H1 (cell line): ENCODE results near the gene MARCHF3. TPM values are rescaled to one million over a fixed set of nuclear protein-coding genes. Genes with fewer than 3 reads are reported as not detected.

Experiments used
- CTCF ChIA-PET: fragments of 300-600 bp; sonication (Branson Sonifier 250); formaldehyde crosslinking; loops from one replicate; lab custom pipeline; 2021; ENCODE audit not compliant: partially characterized antibody; lab: Charles Lee
- POLR2A ChIA-PET: fragments of 300-600 bp; sonication (Branson Sonifier 250); formaldehyde crosslinking; loops from one replicate; lab custom pipeline; 2021; ENCODE audit warnings: inconsistent platforms; ENCODE audit not compliant: partially characterized antibody; lab: Charles Lee
- DNase-seq, 2 experiments: peaks; one replicate each; pipeline versions ENCODE4 v3.0.0 to v3.0.0-alpha.2; 2010 to 2022; ENCODE audit warnings: low spot score in 2 of 2, low read depth in 1 of 2, mixed read lengths in 1 of 2
- FAIRE-seq: peaks from 2 replicates; lab custom pipeline; 2011; peaks lifted over from hg19 to GRCh38; lab: Jason Lieb, UNC
- H2AFZ ChIP-seq: 2 replicates; pipeline ENCODE4 v1.8.1; 2012; ENCODE audit warnings: low read length, inconsistent platforms
- H2AK5ac ChIP-seq: 2 replicates; pipeline ENCODE4 v1.6.1; 2013; ENCODE audit warnings: low read depth, low read length
- H2BK120ac ChIP-seq: replicated peaks from 2 replicates; pipeline ENCODE3; 2013; ENCODE audit warnings: low read depth, low read length, inconsistent platforms
- H2BK12ac ChIP-seq: 2 replicates; pipeline ENCODE4 v1.6.1; 2013; ENCODE audit warnings: low read depth, low read length
- H2BK15ac ChIP-seq: 2 replicates; pipeline ENCODE4 v1.6.1; 2013; ENCODE audit warnings: low read length
- H2BK20ac ChIP-seq: 2 replicates; pipeline ENCODE4 v1.6.1; 2013; ENCODE audit warnings: low read length
- H2BK5ac ChIP-seq: 2 replicates; pipeline ENCODE4 v1.6.1; 2013; ENCODE audit warnings: low read depth, low read length
- H3K14ac ChIP-seq: 2 replicates; pipeline ENCODE4 v1.6.1; 2013; ENCODE audit warnings: inconsistent platforms; ENCODE audit not compliant: insufficient read length
- H3K18ac ChIP-seq: 2 replicates; pipeline ENCODE4 v1.6.1; 2013; ENCODE audit warnings: low read length; ENCODE audit errors: extremely low read depth
- H3K23ac ChIP-seq: 2 replicates; pipeline ENCODE4 v1.6.1; 2013; ENCODE audit warnings: inconsistent platforms; ENCODE audit not compliant: insufficient read length
- H3K23me2 ChIP-seq: 2 replicates; pipeline ENCODE4 v1.6.1; 2013; ENCODE audit warnings: low read depth, low read length
- H3K27ac ChIP-seq: 2 replicates; pipeline ENCODE4 v1.6.1; 2011; ENCODE audit warnings: low read depth, low read length, inconsistent platforms
- H3K27me3 ChIP-seq, 4 experiments: replicated peaks in 1 of 4; 1 replicate in 1 of 4; 2 replicates in 3 of 4; pipeline versions ENCODE4 v1.6.1 to v1.8.1; 2011 to 2013; ENCODE audit warnings: low read length in 3 of 4, mild to moderate bottlenecking in 3 of 4, inconsistent platforms in 2 of 4, mixed read lengths in 2 of 4, moderate library complexity in 1 of 4; ENCODE audit not compliant: control insufficient read depth in 3 of 4, insufficient read depth in 3 of 4; ENCODE audit errors: extremely low read depth in 1 of 4
- H3K36me3 ChIP-seq, 4 experiments: 2 replicates each; pipeline versions ENCODE4 v1.6.1 to v1.8.1; 2011 to 2013; ENCODE audit warnings: mild to moderate bottlenecking in 4 of 4, low read length in 3 of 4, moderate library complexity in 2 of 4, control low read depth in 1 of 4, inconsistent platforms in 1 of 4; ENCODE audit not compliant: insufficient read depth in 4 of 4, control insufficient read depth in 2 of 4
- H3K4ac ChIP-seq: replicated peaks from 2 replicates; pipeline ENCODE3; 2013; ENCODE audit warnings: low read length, low read depth, mixed read lengths, inconsistent platforms; ENCODE audit not compliant: insufficient read length
- H3K4me1 ChIP-seq, 4 experiments: replicated peaks in 1 of 4; 1 replicate in 1 of 4; 2 replicates in 3 of 4; pipeline versions ENCODE4 v1.6.1 to v1.8.1; 2011 to 2013; ENCODE audit warnings: low read length in 3 of 4, inconsistent platforms in 2 of 4, mixed read lengths in 1 of 4; ENCODE audit not compliant: insufficient read depth in 4 of 4, control insufficient read depth in 3 of 4
- H3K4me2 ChIP-seq, 2 experiments: 2 replicates each; pipeline versions ENCODE4 v1.6.1 to v1.8.1; 2011 to 2013; ENCODE audit warnings: low read depth in 2 of 2, low read length in 2 of 2, control low read depth in 1 of 2, inconsistent platforms in 1 of 2, mild to moderate bottlenecking in 1 of 2; ENCODE audit not compliant: insufficient read depth in 1 of 2
- H3K4me3 ChIP-seq, 4 experiments: fragments of 200-600, 300-600 bp in 1 of 4; sonication (generic), shearing (Covaris generic), sonication (Bioruptor Twin) in 1 of 4; 2 replicates each; pipeline versions ENCODE4 v1.5.1 to v1.8.1; 2011 to 2016; ENCODE audit warnings: low read length in 4 of 4, low read depth in 3 of 4, control low read depth in 2 of 4, inconsistent platforms in 2 of 4, mild to moderate bottlenecking in 2 of 4, mixed read lengths in 1 of 4, moderate library complexity in 1 of 4; ENCODE audit not compliant: insufficient read depth in 2 of 4; ENCODE audit errors: extremely low read depth in 1 of 4
- H3K56ac ChIP-seq: replicated peaks from 2 replicates; pipeline ENCODE3; 2013; ENCODE audit warnings: low read depth, mild to moderate bottlenecking, mixed read lengths, low read length, inconsistent platforms; ENCODE audit not compliant: insufficient read length
- H3K79me1 ChIP-seq: 2 replicates; pipeline ENCODE4 v1.6.1; 2013; ENCODE audit warnings: low read depth, low read length, control low read depth
- H3K79me2 ChIP-seq, 2 experiments: 2 replicates each; pipeline versions ENCODE4 v1.6.1 to v1.8.1; 2012 to 2013; ENCODE audit warnings: low read length in 2 of 2, mild to moderate bottlenecking in 2 of 2, inconsistent platforms in 1 of 2; ENCODE audit not compliant: insufficient read depth in 2 of 2, control insufficient read depth in 1 of 2
- H3K9ac ChIP-seq, 4 experiments: replicated peaks in 1 of 4; 1 replicate in 1 of 4; 2 replicates in 3 of 4; pipeline versions ENCODE4 v1.6.1 to v1.8.1; 2011 to 2013; ENCODE audit warnings: low read depth in 3 of 4, low read length in 3 of 4, control low read depth in 2 of 4, mild to moderate bottlenecking in 2 of 4, moderate library complexity in 2 of 4, inconsistent platforms in 1 of 4; ENCODE audit errors: extremely low read depth in 1 of 4
- H3K9me3 ChIP-seq, 2 experiments: 2 replicates each; pipeline versions ENCODE4 v1.6.1 to v1.8.1; 2012 to 2013; ENCODE audit warnings: mild to moderate bottlenecking in 2 of 2, moderate library complexity in 2 of 2, control low read depth in 1 of 2, inconsistent platforms in 1 of 2, low read depth in 1 of 2, low read length in 1 of 2, mixed read lengths in 1 of 2; ENCODE audit not compliant: insufficient read depth in 2 of 2
- H4K20me1 ChIP-seq, 2 experiments: replicated peaks in 1 of 2; 2 replicates each; pipeline versions ENCODE3 to v1.8.1; 2011 to 2013; ENCODE audit warnings: inconsistent platforms in 2 of 2, low read length in 2 of 2, mild to moderate bottlenecking in 1 of 2; ENCODE audit not compliant: insufficient read depth in 2 of 2, control insufficient read depth in 1 of 2
- H4K5ac ChIP-seq: 2 replicates; pipeline ENCODE4 v1.6.1; 2013; ENCODE audit warnings: low read length, low read depth, mixed read lengths, inconsistent platforms; ENCODE audit not compliant: insufficient read length
- H4K8ac ChIP-seq: 2 replicates; pipeline ENCODE4 v1.8.0; 2013; ENCODE audit warnings: mild to moderate bottlenecking, moderate library complexity, low read length, inconsistent platforms; ENCODE audit not compliant: insufficient read depth; ENCODE audit errors: extremely low read depth
- H4K91ac ChIP-seq: replicated peaks from 2 replicates; pipeline ENCODE3; 2013; ENCODE audit warnings: low read length, mixed read lengths, inconsistent platforms; ENCODE audit not compliant: insufficient read length
- ATF3 ChIP-seq: IDR thresholded peaks from 2 replicates; pipeline ENCODE4 v1.6.1; 2011; ENCODE audit warnings: low read depth, mild to moderate bottlenecking, low read length; ENCODE audit not compliant: insufficient read depth
- CREB1 ChIP-seq: IDR thresholded peaks from 2 replicates; pipeline ENCODE4 v1.6.1; 2012; ENCODE audit warnings: inconsistent platforms
- GABPA ChIP-seq: IDR thresholded peaks from 2 replicates; pipeline ENCODE4 v1.6.1; 2011; ENCODE audit warnings: mild to moderate bottlenecking, low read length, moderate library complexity, borderline replicate concordance; ENCODE audit not compliant: insufficient read depth
- JUN ChIP-seq: IDR thresholded peaks from 2 replicates; pipeline ENCODE4 v1.6.1; 2011; ENCODE audit warnings: low read depth, mild to moderate bottlenecking, improper control_type of control experiment, low read length
- JUND ChIP-seq: IDR thresholded peaks from 2 replicates; pipeline ENCODE4 v1.6.1; 2011; ENCODE audit warnings: mild to moderate bottlenecking, improper control_type of control experiment, low read length
- MAFK ChIP-seq: IDR thresholded peaks from 2 replicates; pipeline ENCODE4 v1.6.1; 2012; ENCODE audit warnings: low read depth, mild to moderate bottlenecking, improper control_type of control experiment, low read length
- PHF8 ChIP-seq: fragments of 200-600 bp; sonication (generic); conservative IDR thresholded peaks from 2 replicates; pipeline ENCODE4 v1.7.1; 2012; ENCODE audit warnings: low read depth, mild to moderate bottlenecking, inconsistent platforms, low read length, moderate library complexity
- RNF2 ChIP-seq: fragments of 200-900, 300-1000 bp; sonication (generic); IDR thresholded peaks from 2 replicates; pipeline ENCODE4 v1.7.1; 2016; ENCODE audit warnings: borderline replicate concordance, low read depth, mild to moderate bottlenecking, antibody characterized with exemption, low read length; ENCODE audit not compliant: poor library complexity, severe bottlenecking; ENCODE audit errors: missing control alignments
- TAF7 ChIP-seq: optimal IDR thresholded peaks from 2 replicates; pipeline ENCODE3; 2011; ENCODE audit warnings: low read depth, mild to moderate bottlenecking, inconsistent platforms, low read length, moderate library complexity, borderline replicate concordance
- TCF12 ChIP-seq: IDR thresholded peaks from 2 replicates; pipeline ENCODE4 v1.6.1; 2011; ENCODE audit warnings: low read depth, mild to moderate bottlenecking, low read length
- ZNF274 ChIP-seq: IDR thresholded peaks from 2 replicates; pipeline ENCODE4 v1.7.0; 2012; ENCODE audit warnings: low read length, borderline replicate concordance; ENCODE audit errors: extremely low read depth
- WGBS, 2 experiments: shearing (Covaris generic) in 1 of 2; methylation state at CpG; one replicate each; pipeline versions ENCODE4 v1.1.6 to v1.1.7; 2013 to 2015; ENCODE audit warnings: low lambda C conversion rate in 2 of 2, mixed read lengths in 2 of 2, inconsistent platforms in 1 of 2, low coverage in 1 of 2, missing lambda C conversion rate in 1 of 2; ENCODE audit not compliant: insufficient replicate concordance in 2 of 2, insufficient coverage in 1 of 2, insufficient read length in 1 of 2; ENCODE audit errors: extremely low coverage in 1 of 2, missing lambda C conversion rate in 1 of 2; 5-methylcytosine and 5-hydroxymethylcytosine counted together
- polyA plus RNA-seq, 7 experiments: library from polyadenylated mRNA; depleted of rRNA in 3 of 7; stranded (reverse) in 5 of 7; unstranded in 2 of 7; fragments of >200 nt in 5 of 7; fragments of 200-250 nt in 2 of 7; gene quantifications; 1 replicate in 5 of 7; 2 replicates in 1 of 7; 4 replicates in 1 of 7; pipeline versions ENCODE4 v1.2.1 to v1.2.3, GENCODE V29; 2011 to 2013; ENCODE audit warnings: missing spikeins in 2 of 7, mixed read lengths in 2 of 7
- total RNA-seq: library from RNA; stranded (reverse); fragmentation: NEBNext Ultra II Directional; extraction: Animal tissue kit (Norgen Biotek cat#: 25700); gene quantifications from 2 replicates; pipeline ENCODE4 v1.2.1, GENCODE V29; 2021
- TF ChIP-seq, protein P1 (sequence below): IDR thresholded peaks from 2 replicates; pipeline ENCODE4 v1.6.1; 2012; ENCODE audit warnings: inconsistent platforms

MARCHF3 gene
- total and polyA plus RNA-seq, 2 of the 8 experiments (the other 6 are each of a cell fraction or from before 2014, with no cell fraction given), result 12.0 to 16.9 TPM

- H3K4me3 ChIP-seq, result no peak overlapping the region
- no peaks in the 10 kb centered on the region; the same call in 1 of the 2 replicates for H3K23me2 ChIP-seq
- H4K20me1 ChIP-seq, result no peaks in the 10 kb centered on the region
- H3K27ac ChIP-seq, result no peak overlapping the region
- no peak overlapping the region for H3K56ac ChIP-seq
- no peak for FAIRE-seq
- H2BK5ac ChIP-seq, result no peak overlapping the region
- no peak overlapping the region for H4K8ac ChIP-seq
- peaks cover 2% of the 10 kb centered on the region; the same call in 1 of the 2 replicates for H3K79me1 ChIP-seq
- H2AK5ac ChIP-seq, result no peak overlapping the region
- H3K27me3 ChIP-seq, result no peaks in the 10 kb centered on the region
- no peak overlapping the region for H3K23ac ChIP-seq
- DNase-seq, result no peak
- CTCF ChIA-PET, result interaction anchor here (0.5 to 1.5 kb wide), 3 partner anchors 15 to 169 kb away, joined by 3 to 4 read pairs (median 4); no protein-coding TSS in a partner anchor
- no peak overlapping the region for H2AFZ ChIP-seq
- 0 out of 7 replicates have a peak, but pooled peaks cover 0 to 2% (median 0%) of the 10 kb centered on the region in 4 experiments for H3K4me1 ChIP-seq
- H3K4me2 ChIP-seq, result no peak overlapping the region
- 89% methylated on average over 2 of the region's 2 CpGs; no CpG with 5 or more reads in 1 of the 2 experiments for WGBS, 2 experiments
- H4K91ac ChIP-seq, result no peak overlapping the region
- POLR2A ChIA-PET, result no interaction called here
- H3K4ac ChIP-seq, result no peak overlapping the region
- H2BK12ac ChIP-seq, result no peak overlapping the region
- H3K18ac ChIP-seq, result no peak overlapping the region
- no peaks in the 10 kb centered on the region for H3K36me3 ChIP-seq
- H4K5ac ChIP-seq, result no peak overlapping the region
- H2BK120ac ChIP-seq, result no peak overlapping the region
- no peaks in the 10 kb centered on the region for H3K79me2 ChIP-seq
- H2BK15ac ChIP-seq, result no peak overlapping the region
- no peak overlapping the region for H2BK20ac ChIP-seq
- peak overlapping the region in 1 of 4 experiments; percentile 13; a peak in 1 of 7 replicates for H3K9ac ChIP-seq
- H3K14ac ChIP-seq, result no peak overlapping the region
- H3K9me3 ChIP-seq, result no peaks in the 10 kb centered on the region
- no peak for TF ChIP-seq ATF3
- no peak for TF ChIP-seq TCF12
- TF ChIP-seq GABPA, result no peak
- no peak for TF ChIP-seq ZNF274
- no peak for TF ChIP-seq MAFK
- no peak for TF ChIP-seq RNF2
- TF ChIP-seq, protein P1, sequence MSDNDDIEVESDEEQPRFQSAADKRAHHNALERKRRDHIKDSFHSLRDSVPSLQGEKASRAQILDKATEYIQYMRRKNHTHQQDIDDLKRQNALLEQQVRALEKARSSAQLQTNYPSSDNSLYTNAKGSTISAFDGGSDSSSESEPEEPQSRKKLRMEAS, result no peak
- TF ChIP-seq JUND, result no peak
- TF ChIP-seq CREB1, result no peak
- TF ChIP-seq TAF7, result no peak
- TF ChIP-seq PHF8, result no peak
- TF ChIP-seq JUN, result no peak
Observed at GRCh38 chr5:126883564-126884245, 146.7 kb downstream of the MARCHF3 start.
